Nephron progenitor cell (in vitro differentiated cells): ENCODE data around the gene PAFAH1B2.
A peak's percentile ranks its signal among the peaks of the same experiment; 100 is the strongest.
"Not testable (repeated sequence)": the region's sequence is repeated elsewhere in the genome, so short reads cannot be mapped to it uniquely, and the experiment has no call there.

ENCODE experiments used
- DNase-seq: peaks from one replicate; pipeline ENCODE4 v3.0.0; 2021
- H3K27ac Mint-ChIP-seq: 2 replicates; pipeline ENCODE4 v1.8.0; 2021; ENCODE audit warnings: mild to moderate bottlenecking, moderate library complexity, mixed read lengths
- H3K27me3 Mint-ChIP-seq: 2 replicates; pipeline ENCODE4 v1.8.0; 2021; ENCODE audit warnings: mild to moderate bottlenecking, low read depth, mixed read lengths; ENCODE audit not compliant: poor library complexity
- H3K36me3 Mint-ChIP-seq: 2 replicates; pipeline ENCODE4 v1.8.0; 2021; ENCODE audit warnings: low read depth, mixed read lengths
- H3K4me1 Mint-ChIP-seq: 2 replicates; pipeline ENCODE4 v1.8.0; 2021; ENCODE audit warnings: mixed read lengths
- H3K4me3 Mint-ChIP-seq: 2 replicates; pipeline ENCODE4 v1.8.0; 2021; ENCODE audit warnings: mild to moderate bottlenecking, moderate library complexity, mixed read lengths
- H3K9me3 Mint-ChIP-seq: 2 replicates; pipeline ENCODE4 v1.8.0; 2021; ENCODE audit warnings: mild to moderate bottlenecking, moderate library complexity, mixed read lengths
- TF ChIP-seq, protein P1 (sequence below): fragments of 200-600 bp; sonication (generic); IDR thresholded peaks from 2 replicates; pipeline ENCODE4 v1.5.0; 2021; ENCODE audit warnings: antibody characterized with exemption

PAFAH1B2 gene

DNA sequence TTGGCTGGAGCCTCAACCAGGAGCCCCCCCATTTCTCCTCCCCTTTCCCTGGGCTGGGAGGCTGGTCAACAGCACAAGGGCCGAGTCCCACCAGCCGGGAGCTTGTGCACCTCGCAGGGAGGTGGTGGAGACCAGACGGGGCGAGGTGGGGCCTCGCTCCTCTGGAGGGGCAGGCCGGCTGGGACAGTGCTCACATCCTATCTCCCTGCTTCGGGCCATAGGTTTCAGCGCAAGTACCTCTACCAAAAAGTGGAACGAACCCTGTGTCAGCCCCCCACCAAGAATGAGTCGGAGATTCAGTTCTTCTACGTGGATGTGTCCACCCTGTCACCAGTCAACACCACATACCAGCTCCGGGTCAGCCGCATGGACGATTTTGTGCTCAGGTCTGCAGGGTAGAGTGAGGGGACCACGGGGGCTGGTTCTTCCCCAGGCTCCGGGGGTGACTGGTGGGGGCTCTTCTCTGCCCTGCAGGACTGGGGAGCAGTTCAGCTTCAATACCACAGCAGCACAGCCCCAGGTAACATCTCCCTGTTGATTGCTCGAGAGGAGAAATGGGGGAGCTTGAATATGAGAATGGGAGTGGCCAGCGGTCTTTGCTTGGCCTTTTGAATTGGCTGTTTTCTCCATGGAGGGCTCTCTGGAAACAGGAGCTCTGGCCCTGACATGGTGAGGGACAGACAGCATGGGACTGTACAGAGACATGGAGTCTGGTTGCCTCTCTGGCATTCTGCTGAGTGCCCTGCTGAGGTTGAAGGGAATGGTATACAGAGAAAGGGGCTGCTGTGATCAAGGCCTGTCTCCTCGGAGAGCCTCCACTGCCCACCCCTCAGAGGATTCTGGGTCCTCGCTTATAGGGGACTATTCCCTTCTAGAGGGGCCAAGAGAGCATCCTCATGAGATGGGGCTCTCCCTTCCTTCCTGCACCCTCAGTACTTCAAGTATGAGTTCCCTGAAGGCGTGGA is 37.8 kb downstream of the PAFAH1B2 start:
- TF ChIP-seq, protein P1, sequence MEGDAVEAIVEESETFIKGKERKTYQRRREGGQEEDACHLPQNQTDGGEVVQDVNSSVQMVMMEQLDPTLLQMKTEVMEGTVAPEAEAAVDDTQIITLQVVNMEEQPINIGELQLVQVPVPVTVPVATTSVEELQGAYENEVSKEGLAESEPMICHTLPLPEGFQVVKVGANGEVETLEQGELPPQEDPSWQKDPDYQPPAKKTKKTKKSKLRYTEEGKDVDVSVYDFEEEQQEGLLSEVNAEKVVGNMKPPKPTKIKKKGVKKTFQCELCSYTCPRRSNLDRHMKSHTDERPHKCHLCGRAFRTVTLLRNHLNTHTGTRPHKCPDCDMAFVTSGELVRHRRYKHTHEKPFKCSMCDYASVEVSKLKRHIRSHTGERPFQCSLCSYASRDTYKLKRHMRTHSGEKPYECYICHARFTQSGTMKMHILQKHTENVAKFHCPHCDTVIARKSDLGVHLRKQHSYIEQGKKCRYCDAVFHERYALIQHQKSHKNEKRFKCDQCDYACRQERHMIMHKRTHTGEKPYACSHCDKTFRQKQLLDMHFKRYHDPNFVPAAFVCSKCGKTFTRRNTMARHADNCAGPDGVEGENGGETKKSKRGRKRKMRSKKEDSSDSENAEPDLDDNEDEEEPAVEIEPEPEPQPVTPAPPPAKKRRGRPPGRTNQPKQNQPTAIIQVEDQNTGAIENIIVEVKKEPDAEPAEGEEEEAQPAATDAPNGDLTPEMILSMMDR, result no peak
- Mint-ChIP-seq H3K27ac (no peak overlapping the region), H3K9me3 (no peaks in the 10 kb centered on the region), H3K36me3 (peaks cover 15% of the 10 kb centered on the region), H3K4me1 (peaks cover 47% of the 10 kb centered on the region), H3K4me3 (no peak overlapping the region), H3K27me3 (peaks cover 7% of the 10 kb centered on the region)
- DNase-seq, result no peak

DNA sequence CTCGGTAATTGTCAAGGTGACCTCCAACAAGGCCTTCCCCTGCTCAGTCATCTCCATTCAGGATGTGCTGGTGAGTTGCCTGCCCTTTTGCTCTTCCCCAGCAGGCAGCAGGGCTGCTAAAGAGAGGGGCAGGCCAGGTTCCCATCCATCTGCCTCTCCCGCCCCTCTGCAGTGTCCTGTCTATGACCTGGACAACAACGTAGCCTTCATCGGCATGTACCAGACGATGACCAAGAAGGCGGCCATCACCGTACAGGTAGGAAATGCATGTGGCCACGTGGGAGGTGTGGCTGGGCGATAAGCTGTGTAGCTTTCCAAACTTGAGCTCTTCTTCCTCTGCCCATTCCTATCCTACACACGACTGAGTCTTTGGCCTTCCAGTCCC is 38.5 kb downstream of the PAFAH1B2 start:
- Mint-ChIP-seq H3K27me3 (peaks cover 9% of the 10 kb centered on the region), H3K36me3 (peaks cover 20% of the 10 kb centered on the region), H3K9me3 (no peaks in the 10 kb centered on the region), H3K4me3 (no peak overlapping the region), H3K27ac (no peak overlapping the region), H3K4me1 (peaks cover 53% of the 10 kb centered on the region)
- DNase-seq, result no peak
- TF ChIP-seq, protein P1, result no peak

DNA sequence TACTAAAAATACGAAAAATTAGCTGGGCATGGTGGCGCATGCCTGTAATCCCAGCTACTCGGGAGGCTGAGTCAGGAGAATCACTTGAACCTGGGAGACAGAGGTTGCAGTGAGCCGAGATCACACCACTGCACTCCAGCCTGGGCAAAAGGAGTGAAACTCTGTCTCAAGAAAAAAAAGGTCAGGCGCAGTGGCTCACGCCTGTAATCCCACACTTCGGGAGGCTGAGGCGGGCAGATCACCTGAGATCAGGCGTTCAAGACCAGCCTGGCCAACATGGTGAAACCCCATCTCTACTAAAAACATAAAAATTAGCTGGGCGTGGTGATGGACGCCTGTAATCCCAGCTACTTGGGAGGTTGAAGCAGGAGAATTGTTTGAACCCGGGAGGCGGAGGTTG is 39.1 kb downstream of the PAFAH1B2 start:
- H3K27me3 Mint-ChIP-seq, H3K27ac Mint-ChIP-seq, H3K9me3 Mint-ChIP-seq, H3K4me3 Mint-ChIP-seq, DNase-seq: not testable (repeated sequence)
- H3K36me3 Mint-ChIP-seq, result peaks cover 20% of the 10 kb centered on the region
- peaks cover 53% of the 10 kb centered on the region for H3K4me1 Mint-ChIP-seq

DNA sequence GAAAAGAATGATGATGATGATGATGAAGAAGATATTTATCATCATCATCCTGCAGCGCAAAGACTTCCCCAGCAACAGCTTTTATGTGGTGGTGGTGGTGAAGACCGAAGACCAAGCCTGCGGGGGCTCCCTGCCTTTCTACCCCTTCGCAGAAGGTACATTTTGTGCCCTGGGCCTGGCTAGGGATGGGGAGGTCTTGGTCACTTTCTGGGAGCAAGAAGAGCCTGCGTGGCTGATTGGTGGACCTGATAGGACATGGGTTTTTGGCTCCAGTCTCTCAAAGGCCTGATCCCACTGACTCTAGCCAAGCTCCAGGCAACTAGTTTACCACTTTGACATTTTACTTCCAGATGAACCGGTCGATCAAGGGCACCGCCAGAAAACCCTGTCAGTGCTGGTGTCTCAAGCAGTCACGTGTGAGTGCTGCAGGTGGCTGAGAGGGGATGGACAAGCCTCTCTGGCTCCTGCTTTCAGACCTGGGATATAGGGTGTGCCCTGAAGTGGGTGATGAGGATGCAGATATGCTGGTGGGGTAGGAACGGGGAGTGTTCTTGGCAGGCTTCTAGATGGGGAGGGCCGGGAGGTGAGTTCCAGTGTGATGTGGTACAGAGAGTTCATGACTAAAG is 39.8 kb downstream of the PAFAH1B2 start:
- H3K9me3 Mint-ChIP-seq, result no peaks in the 10 kb centered on the region
- H3K27me3 Mint-ChIP-seq, result peaks cover 9% of the 10 kb centered on the region
- no peak overlapping the region for H3K27ac Mint-ChIP-seq
- no peak for DNase-seq
- H3K36me3 Mint-ChIP-seq, result peaks cover 20% of the 10 kb centered on the region
- no peak overlapping the region for H3K4me3 Mint-ChIP-seq
- peaks cover 50% of the 10 kb centered on the region for H3K4me1 Mint-ChIP-seq
- TF ChIP-seq, protein P1, result no peak

DNA sequence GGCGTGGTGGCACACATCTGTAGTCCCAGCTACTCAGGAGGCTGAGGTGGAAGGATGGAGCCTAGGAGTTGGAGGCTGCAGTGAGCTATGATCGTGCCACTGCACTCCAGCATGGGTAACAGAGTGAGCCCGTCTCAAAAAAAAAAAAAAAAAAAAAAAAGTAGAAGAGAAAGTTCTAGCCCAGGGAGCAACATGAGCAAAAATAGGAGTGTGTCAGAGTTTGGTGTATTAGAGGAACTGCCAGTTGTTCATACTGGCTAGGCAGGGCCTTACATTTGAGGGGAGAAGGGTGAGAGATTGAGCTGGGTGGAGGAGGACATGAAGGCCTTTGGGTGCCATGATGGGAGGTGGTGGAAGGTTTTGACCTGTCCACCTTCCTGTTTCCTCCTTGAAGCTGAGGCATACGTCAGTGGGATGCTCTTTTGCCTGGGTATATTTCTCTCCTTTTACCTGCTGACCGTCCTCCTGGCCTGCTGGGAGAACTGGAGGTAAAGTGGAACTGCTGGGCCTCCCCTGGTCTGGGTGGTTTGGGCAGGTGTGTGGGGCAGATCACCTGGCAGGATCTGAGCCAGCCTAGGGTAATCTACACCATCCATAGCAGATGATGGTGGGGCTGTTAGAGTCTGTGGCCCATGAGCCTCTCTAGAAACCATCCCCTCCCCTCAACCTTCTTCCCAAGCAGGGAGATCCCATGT is 41.8 kb downstream of the PAFAH1B2 start:
- Mint-ChIP-seq H3K27ac (peak overlapping the region; percentile 45), H3K9me3 (no peaks in the 10 kb centered on the region), H3K27me3 (peaks cover 6% of the 10 kb centered on the region), H3K4me1 (peaks cover 32% of the 10 kb centered on the region), H3K36me3 (peaks cover 20% of the 10 kb centered on the region), H3K4me3 (no peak overlapping the region)
- no peak for DNase-seq
- TF ChIP-seq, protein P1, result no peak

DNA sequence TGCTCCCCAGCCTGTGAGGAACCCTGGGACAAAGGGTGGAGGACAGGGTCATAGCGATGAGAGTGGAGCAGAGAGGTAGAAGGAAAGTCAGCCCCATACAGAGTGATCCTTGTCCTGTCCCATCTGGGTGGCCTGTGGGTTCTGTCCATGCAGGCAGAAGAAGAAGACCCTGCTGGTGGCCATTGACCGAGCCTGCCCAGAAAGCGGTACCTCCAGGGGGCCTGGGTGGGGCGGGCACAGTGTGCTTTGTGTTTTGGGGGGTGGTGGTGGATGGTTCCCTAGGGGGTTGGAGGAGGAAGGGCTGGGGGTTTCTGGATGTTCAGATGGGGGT is 42.3 kb downstream of the PAFAH1B2 start:
- Mint-ChIP-seq H3K27me3 (peaks cover 6% of the 10 kb centered on the region), H3K27ac (peak overlapping the region; percentile 45), H3K9me3 (no peaks in the 10 kb centered on the region), H3K4me3 (no peak overlapping the region), H3K36me3 (peaks cover 20% of the 10 kb centered on the region), H3K4me1 (peaks cover 27% of the 10 kb centered on the region)
- DNase-seq, result no peak
- TF ChIP-seq, protein P1, result no peak
